ENCODE results near the gene TEDC1. TPM values are rescaled to one million over a fixed set of nuclear protein-coding genes. Genes with fewer than 3 reads are reported as not detected.
A peak's percentile ranks its signal among the peaks of the same experiment; 100 is the strongest.

The TEDC1 gene
- total and polyA plus RNA-seq, 3 donors from 2014 or later = 8.8 to 16.7 (median 16.4) TPM

DNA sequence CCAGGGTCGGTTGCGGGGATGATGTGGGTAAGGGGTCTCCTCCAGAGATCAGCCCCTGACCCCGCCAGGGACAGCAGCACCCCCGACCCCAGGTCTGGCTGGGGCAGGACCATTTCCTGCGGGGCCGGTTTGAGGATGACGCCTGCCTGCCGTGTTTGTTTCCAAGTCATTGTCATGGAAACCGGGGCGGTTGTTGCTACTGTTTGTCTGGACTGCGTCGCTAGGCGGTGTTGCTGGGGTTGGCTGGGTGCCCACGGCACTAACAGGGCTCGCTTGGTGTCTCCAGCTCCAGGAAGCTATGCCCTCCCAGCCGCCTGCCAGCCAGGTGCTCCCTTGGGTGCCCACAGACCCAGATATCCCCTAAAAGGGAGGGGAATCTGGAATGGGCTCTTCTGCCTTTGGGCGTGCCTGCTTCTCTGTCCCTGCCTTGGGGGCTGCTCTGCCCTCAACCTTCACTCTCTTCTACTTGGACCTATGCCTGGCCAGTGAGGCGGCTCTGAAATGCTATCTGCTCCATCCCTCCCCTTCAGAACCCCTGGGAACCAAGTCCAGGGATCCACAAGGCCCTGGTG, 9.1 kb upstream of the TEDC1 start:
- peak; percentile 94 for DNase-seq
- TF ChIP-seq, protein P1, sequence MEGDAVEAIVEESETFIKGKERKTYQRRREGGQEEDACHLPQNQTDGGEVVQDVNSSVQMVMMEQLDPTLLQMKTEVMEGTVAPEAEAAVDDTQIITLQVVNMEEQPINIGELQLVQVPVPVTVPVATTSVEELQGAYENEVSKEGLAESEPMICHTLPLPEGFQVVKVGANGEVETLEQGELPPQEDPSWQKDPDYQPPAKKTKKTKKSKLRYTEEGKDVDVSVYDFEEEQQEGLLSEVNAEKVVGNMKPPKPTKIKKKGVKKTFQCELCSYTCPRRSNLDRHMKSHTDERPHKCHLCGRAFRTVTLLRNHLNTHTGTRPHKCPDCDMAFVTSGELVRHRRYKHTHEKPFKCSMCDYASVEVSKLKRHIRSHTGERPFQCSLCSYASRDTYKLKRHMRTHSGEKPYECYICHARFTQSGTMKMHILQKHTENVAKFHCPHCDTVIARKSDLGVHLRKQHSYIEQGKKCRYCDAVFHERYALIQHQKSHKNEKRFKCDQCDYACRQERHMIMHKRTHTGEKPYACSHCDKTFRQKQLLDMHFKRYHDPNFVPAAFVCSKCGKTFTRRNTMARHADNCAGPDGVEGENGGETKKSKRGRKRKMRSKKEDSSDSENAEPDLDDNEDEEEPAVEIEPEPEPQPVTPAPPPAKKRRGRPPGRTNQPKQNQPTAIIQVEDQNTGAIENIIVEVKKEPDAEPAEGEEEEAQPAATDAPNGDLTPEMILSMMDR (IDR thresholded peaks at IDR 0.05) = peak in 1 of 3 experiments; percentile 15
- no peak for TF ChIP-seq POLR2A (IDR thresholded peaks at IDR 0.05)
- H3K4me1 ChIP-seq = peaks cover 40% of the 10 kb centered on the region
- peaks cover 3% of the 10 kb centered on the region for H3K27me3 ChIP-seq
- intact Hi-C loops (cut with DNase I; ENCODE audit: low total_unique reads) = no loop called here
- 26 to 29% methylated on average over 4 to 18 of the region's 18 CpGs for WGBS, 2 donors
- H3K36me3 ChIP-seq (ENCODE audit: low read depth, missing control alignments) = no peaks in the 10 kb centered on the region
- H3K4me3 ChIP-seq = peak overlapping the region in 1 of 2 donors; percentile 6
- no peaks in the 10 kb centered on the region for H3K9me3 ChIP-seq
- peak overlapping the region in 1 of 2 donors; percentile 68 for H3K27ac ChIP-seq

GRCh38 chr14:105482486-105483110, 8.4 kb upstream of the TEDC1 start:
- no peak for DNase-seq
- peaks cover 44% of the 10 kb centered on the region for H3K4me1 ChIP-seq
- peak overlapping the region in 1 of 2 donors; percentile 68 for H3K27ac ChIP-seq
- H3K4me3 ChIP-seq = no peak overlapping the region
- intact Hi-C loops (cut with DNase I; ENCODE audit: low total_unique reads) = no loop called here
- TF ChIP-seq, protein P1 (IDR thresholded peaks at IDR 0.05) = no peak
- TF ChIP-seq POLR2A (IDR thresholded peaks at IDR 0.05) = no peak
- H3K27me3 ChIP-seq = peaks cover 3% of the 10 kb centered on the region
- no peaks in the 10 kb centered on the region for H3K36me3 ChIP-seq (ENCODE audit: low read depth, missing control alignments)
- WGBS, 2 donors = 78 to 79% methylated on average over 14 to 18 of the region's 18 CpGs
- H3K9me3 ChIP-seq = no peaks in the 10 kb centered on the region

DNA sequence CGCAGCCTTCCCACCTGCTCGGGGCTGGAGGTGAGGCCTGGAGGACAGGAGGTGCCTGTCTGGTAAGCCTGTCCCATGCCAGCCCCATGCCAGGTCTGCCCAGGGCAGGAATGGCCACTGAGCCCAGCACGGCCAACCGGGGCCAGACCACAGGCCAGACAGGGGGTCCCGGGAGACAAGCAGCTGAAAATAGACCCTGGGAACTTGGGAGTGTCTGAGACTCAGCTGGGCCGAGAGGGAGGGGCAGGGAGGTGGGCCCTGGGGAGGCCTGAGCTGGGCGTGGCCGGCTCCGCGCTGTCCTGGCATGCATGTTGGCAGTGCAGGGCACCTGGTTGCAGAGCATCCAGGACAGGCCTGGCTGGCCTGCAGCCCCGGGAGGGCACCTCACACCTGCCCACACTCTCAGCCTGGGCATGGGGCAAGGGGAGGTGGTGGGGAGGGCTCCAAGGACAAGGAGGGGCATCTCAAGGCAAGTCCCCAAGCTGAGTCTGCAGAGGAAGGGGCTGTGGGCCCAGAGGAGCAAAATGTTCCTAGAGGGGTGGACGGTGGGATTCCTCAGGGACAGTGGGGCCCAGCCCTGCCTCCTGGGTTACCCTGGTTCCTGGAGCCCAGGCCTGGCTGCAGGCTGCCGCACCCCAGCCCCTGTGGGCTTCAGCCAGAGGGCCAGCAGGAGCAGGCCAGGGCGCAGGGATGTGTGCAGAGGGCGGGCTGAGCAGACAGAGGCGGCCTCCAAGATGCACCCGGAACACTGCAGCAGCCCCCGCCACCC, 7.6 kb upstream of the TEDC1 start:
- H3K27me3 ChIP-seq = no peaks in the 10 kb centered on the region
- peaks cover 40% of the 10 kb centered on the region for H3K4me1 ChIP-seq
- H3K36me3 ChIP-seq (ENCODE audit: low read depth, missing control alignments) = no peaks in the 10 kb centered on the region
- TF ChIP-seq POLR2A (IDR thresholded peaks at IDR 0.05) = no peak
- TF ChIP-seq, protein P1 (IDR thresholded peaks at IDR 0.05) = no peak
- WGBS, 2 donors = 71 to 80% methylated on average over 11 to 18 of the region's 18 CpGs
- H3K27ac ChIP-seq = peak overlapping the region in 1 of 2 donors; percentile 68
- DNase-seq = no peak
- no peak overlapping the region for H3K4me3 ChIP-seq
- H3K9me3 ChIP-seq = no peaks in the 10 kb centered on the region
- intact Hi-C loops (cut with DNase I; ENCODE audit: low total_unique reads) = no loop called here

DNA sequence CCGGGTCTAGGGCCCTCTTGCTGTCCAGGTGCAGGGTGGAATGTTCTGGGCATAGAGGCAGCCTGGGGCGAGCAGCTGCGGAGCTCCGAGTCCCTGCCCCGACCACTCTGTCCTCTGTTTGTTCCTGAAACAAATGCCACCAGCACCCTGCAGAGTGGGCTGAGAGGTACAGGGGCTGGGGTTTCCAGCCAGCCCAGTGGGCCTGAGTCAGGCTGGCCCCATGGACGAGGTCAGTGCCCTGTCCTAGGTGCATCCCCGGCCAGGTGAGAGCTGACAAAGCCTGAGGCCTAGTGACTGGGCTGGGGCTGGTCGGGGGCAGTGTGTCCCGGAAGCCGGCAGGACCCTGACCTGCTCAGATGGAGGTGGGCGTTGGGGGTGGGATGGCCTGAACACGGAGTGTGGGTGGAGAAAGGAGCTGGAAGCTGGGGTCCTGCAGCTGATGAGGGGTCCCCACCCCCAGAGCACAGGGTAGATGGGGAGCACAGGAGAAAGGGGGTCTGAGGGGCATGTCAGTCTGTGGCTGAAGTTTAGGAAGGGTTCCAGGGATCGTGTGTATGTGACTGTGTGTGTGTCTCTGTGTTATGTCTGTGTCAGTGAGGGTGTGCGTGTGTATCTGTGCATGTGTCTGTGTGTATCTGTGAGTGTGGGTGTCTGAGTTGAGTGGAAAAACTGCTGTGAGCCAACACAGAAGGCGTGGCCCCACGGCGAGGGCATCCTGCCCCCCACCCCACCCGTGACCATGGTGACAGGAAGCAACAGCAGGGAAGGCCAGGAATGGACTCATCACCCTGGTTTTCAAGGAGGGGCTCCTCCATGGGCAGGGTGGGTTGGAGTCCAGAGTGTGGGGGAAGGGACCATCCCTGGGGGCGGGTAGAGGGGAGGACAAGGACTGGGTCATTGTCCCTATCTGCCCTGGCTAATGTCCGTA, 6.7 kb upstream of the TEDC1 start:
- TF ChIP-seq, protein P1 (IDR thresholded peaks at IDR 0.05) = no peak
- TF ChIP-seq POLR2A (IDR thresholded peaks at IDR 0.05) = no peak
- no peaks in the 10 kb centered on the region for H3K36me3 ChIP-seq (ENCODE audit: low read depth, missing control alignments)
- WGBS, 2 donors = 78 to 80% methylated on average over 16 to 20 of the region's 20 CpGs
- DNase-seq = no peak
- no peak overlapping the region for H3K27ac ChIP-seq
- intact Hi-C loops (cut with DNase I; ENCODE audit: low total_unique reads) = no loop called here
- no peak overlapping the region for H3K4me3 ChIP-seq
- H3K4me1 ChIP-seq = peaks cover 42% of the 10 kb centered on the region
- H3K27me3 ChIP-seq = no peaks in the 10 kb centered on the region
- H3K9me3 ChIP-seq = no peaks in the 10 kb centered on the region

Measured in testis (tissue), 3 donors.